ENCODE data around the gene SAT2.

SAT2 gene

GRCh38 chr17:7577327-7578199 lies 50.1 kb downstream of the SAT2 start:
- Mint-ChIP-seq H3K27ac (peak overlapping the region; percentile 99), H3K9me3 (ENCODE audit: low read depth) (no peaks in the 10 kb centered on the region), H3K27me3 (no peaks in the 10 kb centered on the region), H3K4me1 (ENCODE audit: low read depth) (peaks cover 76% of the 10 kb centered on the region), H3K36me3 (peaks cover 33% of the 10 kb centered on the region), H3K4me3 (peak overlapping the region; percentile 98)

GRCh38 chr17:7576432-7576937 lies 51.1 kb downstream of the SAT2 start:
- Mint-ChIP-seq H3K9me3 (ENCODE audit: low read depth) (no peaks in the 10 kb centered on the region), H3K27me3 (no peaks in the 10 kb centered on the region), H3K4me1 (ENCODE audit: low read depth) (peaks cover 77% of the 10 kb centered on the region), H3K4me3 (peak overlapping the region; percentile 98), H3K27ac (peak overlapping the region; percentile 99), H3K36me3 (peaks cover 35% of the 10 kb centered on the region)

All from activated naive CD8-positive, alpha-beta T cell (primary cell).